Prostate gland (tissue), 2 donors: Measurements from ENCODE around the gene CARS2. TPM values are rescaled to one million over a fixed set of nuclear protein-coding genes. Genes with fewer than 3 reads are reported as not detected.
A peak's percentile ranks its signal among the peaks of the same experiment; 100 is the strongest.

Source experiments
- DNase-seq: peaks from one replicate; pipeline ENCODE4 v3.0.0-alpha.2; 2019; ENCODE audit warnings: low spot score
- H3K27ac ChIP-seq, 2 donors: fragments of 200-600 bp; sonication (generic); 2 replicates each; pipeline ENCODE4 v1.5.1; 2017 to 2019
- H3K27me3 ChIP-seq: fragments of 200-600 bp; sonication (generic); replicated peaks from 2 replicates; pipeline ENCODE4 v1.5.1; 2019; ENCODE audit not compliant: insufficient read depth
- H3K36me3 ChIP-seq, 2 donors: fragments of 200-600 bp; sonication (generic); 1 replicate in 1 of 2; 2 replicates in 1 of 2; pipeline versions ENCODE4 v1.5.1 to v1.8.1; 2017 to 2019
- H3K4me1 ChIP-seq: fragments of 200-600 bp; sonication (generic); replicated peaks from 2 replicates; pipeline ENCODE4 v1.5.1; 2019
- H3K4me3 ChIP-seq, 2 donors: fragments of 200-600 bp; sonication (generic); 2 replicates each; pipeline ENCODE4 v1.5.1; 2017 to 2019
- H3K9me3 ChIP-seq: fragments of 200-600 bp; sonication (generic); 2 replicates; pipeline ENCODE4 v1.5.1; 2017
- POLR2A ChIP-seq: fragments of 450-650 bp; IDR thresholded peaks from one replicate; pipeline ENCODE4 v1.6.1; 2016; ENCODE audit warnings: antibody characterized with exemption, mild to moderate bottlenecking
- POLR2AphosphoS5 ChIP-seq: sonication (generic); formaldehyde crosslinking; IDR thresholded peaks from one replicate; pipeline ENCODE4 v1.6.1; 2017; ENCODE audit warnings: antibody characterized with exemption
- WGBS: methylation state at CpG from one replicate; pipeline ENCODE4 v1.1.5; 2018; 5-methylcytosine and 5-hydroxymethylcytosine counted together
- intact Hi-C: fragments of 100-400 bp; cut with DNase I; formaldehyde crosslinking; loops from one replicate; pipeline ENCODE4 v1.14.2; 2022
- total RNA-seq, 2 donors: library from RNA; depleted of rRNA; stranded (reverse); fragments of >200 nt; gene quantifications; one replicate each; pipeline ENCODE4 v1.1.0, GENCODE V29; 2016
- TF ChIP-seq, protein P1 (sequence below), 4 experiments: fragments of 200-600 bp in 2 of 4; fragments of 450-650 bp in 2 of 4; sonication (generic) in 2 of 4; IDR thresholded peaks; 1 replicate in 3 of 4; 2 replicates in 1 of 4; pipeline ENCODE4 v1.5.1; 2016 to 2019; ENCODE audit warnings: antibody characterized with exemption in 4 of 4, mild to moderate bottlenecking in 2 of 4, moderate library complexity in 2 of 4

The CARS2 gene
- total RNA-seq, 2 donors from 2014 or later: 40.5 to 85.5 TPM

DNA sequence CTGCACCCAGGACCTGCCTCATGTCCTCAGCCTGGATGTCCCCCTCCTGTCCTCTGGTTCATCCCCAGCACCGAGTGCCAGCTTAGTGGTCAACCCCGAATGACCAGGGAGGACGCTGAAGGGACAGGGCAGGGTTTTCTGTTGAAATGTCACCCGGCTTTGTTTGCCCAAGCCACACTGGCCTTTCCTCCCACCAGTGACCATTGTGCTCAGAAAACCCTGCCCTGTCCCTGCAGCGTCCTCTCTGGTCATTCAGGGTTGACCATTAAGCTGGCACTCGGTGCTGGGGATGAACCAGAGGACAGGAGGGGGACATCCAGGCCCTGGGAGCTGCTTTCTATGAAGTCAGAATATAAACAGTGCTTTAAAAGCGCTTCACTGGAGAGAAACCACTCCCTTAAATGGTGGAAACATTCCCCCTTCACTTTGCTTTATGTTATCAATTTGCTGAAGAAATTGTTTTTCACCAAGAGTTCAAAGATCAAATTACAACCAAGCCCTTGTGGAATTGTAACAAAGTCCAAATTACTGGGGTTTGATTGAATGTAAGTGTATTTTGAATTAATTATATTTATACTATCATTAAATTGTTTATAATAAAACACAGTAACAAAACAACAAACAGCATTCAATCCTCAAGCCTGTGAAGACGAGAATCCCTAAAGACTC, 21.4 kb downstream of the CARS2 start:
- DNase-seq: no peak
- 80% methylated on average over 8 of the region's 8 CpGs for WGBS
- Histone ChIP-seq H3K4me1 (no peaks in the 10 kb centered on the region), H3K9me3 (no peaks in the 10 kb centered on the region), H3K27ac (peak overlapping the region in 1 of 2 donors; percentile 46), H3K4me3 (no peak overlapping the region), H3K27me3 (no peaks in the 10 kb centered on the region), H3K36me3 (no peaks in the 10 kb centered on the region)
- intact Hi-C loops: no loop called here
- TF ChIP-seq, protein P1, sequence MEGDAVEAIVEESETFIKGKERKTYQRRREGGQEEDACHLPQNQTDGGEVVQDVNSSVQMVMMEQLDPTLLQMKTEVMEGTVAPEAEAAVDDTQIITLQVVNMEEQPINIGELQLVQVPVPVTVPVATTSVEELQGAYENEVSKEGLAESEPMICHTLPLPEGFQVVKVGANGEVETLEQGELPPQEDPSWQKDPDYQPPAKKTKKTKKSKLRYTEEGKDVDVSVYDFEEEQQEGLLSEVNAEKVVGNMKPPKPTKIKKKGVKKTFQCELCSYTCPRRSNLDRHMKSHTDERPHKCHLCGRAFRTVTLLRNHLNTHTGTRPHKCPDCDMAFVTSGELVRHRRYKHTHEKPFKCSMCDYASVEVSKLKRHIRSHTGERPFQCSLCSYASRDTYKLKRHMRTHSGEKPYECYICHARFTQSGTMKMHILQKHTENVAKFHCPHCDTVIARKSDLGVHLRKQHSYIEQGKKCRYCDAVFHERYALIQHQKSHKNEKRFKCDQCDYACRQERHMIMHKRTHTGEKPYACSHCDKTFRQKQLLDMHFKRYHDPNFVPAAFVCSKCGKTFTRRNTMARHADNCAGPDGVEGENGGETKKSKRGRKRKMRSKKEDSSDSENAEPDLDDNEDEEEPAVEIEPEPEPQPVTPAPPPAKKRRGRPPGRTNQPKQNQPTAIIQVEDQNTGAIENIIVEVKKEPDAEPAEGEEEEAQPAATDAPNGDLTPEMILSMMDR (IDR thresholded peaks at IDR 0.05): no peak
- TF ChIP-seq POLR2AphosphoS5 (no peak), POLR2A (no peak)

DNA sequence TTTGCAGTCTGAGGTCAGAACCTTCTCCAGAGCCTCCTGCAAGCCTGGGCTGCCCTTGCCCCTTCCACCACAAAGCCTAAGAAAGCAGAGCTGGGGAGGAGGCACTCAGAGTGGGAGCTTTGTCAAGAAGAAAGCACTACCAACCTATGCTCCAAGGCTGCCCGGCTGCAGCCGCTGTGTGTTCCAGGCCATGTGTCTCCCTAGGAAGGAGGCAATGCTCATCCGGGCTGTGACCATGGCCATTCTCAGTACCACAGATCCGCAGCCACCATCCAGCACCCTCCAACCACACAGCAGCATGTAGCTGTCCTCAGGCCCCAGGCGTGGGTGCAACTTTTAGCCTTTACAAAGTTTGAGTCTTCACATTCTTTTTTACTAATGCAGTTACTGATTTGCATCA, 22.0 kb downstream of the CARS2 start:
- H3K4me3 ChIP-seq: no peak overlapping the region
- peak overlapping the region; percentile 30 to 46 for H3K27ac ChIP-seq
- intact Hi-C loops: no loop called here
- no peak for DNase-seq
- H3K9me3 ChIP-seq: no peaks in the 10 kb centered on the region
- H3K27me3 ChIP-seq: no peaks in the 10 kb centered on the region
- no peaks in the 10 kb centered on the region for H3K4me1 ChIP-seq
- TF ChIP-seq, protein P1 (IDR thresholded peaks at IDR 0.05): no peak
- TF ChIP-seq POLR2A (no peak), POLR2AphosphoS5 (no peak)
- peaks cover 0 to 2% of the 10 kb centered on the region in 2 donors for H3K36me3 ChIP-seq
- 95% methylated on average over 5 of the region's 5 CpGs for WGBS

DNA sequence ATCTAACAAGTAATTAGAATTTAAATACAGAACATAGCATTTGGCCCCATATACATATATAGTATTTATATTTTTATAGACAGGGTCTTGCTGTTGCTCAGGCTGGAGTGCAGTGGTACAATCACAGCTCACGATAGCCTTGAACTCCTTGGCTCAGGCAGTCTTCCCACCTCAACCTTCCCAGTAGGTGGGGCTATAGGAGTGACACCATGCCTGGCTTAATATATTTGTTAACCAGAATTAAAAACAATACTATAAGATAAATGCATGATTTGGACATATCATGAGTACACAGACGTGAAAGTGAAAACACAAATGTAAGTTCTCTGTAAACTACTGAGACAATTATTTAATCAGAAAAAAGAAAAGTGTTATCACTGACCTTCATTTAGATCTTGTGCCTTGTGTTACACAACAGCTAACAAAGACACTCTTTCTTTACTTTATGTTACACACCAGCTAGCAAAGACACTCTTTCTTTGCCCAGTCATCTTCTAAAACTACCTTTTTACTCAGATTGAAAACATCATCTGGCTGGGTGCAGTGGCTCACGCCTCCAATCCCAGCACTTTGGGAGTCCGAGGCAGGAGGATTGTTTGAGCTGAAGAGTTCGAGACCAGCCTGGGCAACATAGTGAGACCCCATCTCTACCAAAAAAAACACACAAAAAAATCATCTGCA, 22.6 kb downstream of the CARS2 start:
- intact Hi-C loops: no loop called here
- WGBS: 85% methylated on average over 5 of the region's 5 CpGs
- no peaks in the 10 kb centered on the region for H3K9me3 ChIP-seq
- peaks cover 0 to 8% of the 10 kb centered on the region in 2 donors for H3K36me3 ChIP-seq
- peak overlapping the region in 1 of 2 donors; percentile 30 for H3K27ac ChIP-seq
- no peaks in the 10 kb centered on the region for H3K27me3 ChIP-seq
- no peak for DNase-seq
- H3K4me1 ChIP-seq: no peaks in the 10 kb centered on the region
- TF ChIP-seq POLR2A: no peak
- TF ChIP-seq, protein P1 (IDR thresholded peaks at IDR 0.05): peak in 3 of 4 experiments; percentile 19 to 48 (median 23)
- no peak overlapping the region for H3K4me3 ChIP-seq

- intact Hi-C loops: no loop called here
- WGBS: 88% methylated on average over 12 of the region's 12 CpGs
Measured at GRCh38 chr13:110682746-110683145, 23.2 kb downstream of the CARS2 start.

More at GRCh38 chr13:110682746-110683145, 23.2 kb downstream of the CARS2 start:
- Histone ChIP-seq H3K9me3 (no peaks in the 10 kb centered on the region), H3K36me3 (peaks cover 0 to 9% of the 10 kb centered on the region in 2 donors), H3K4me3 (no peak overlapping the region), H3K4me1 (no peaks in the 10 kb centered on the region), H3K27ac (no peak overlapping the region), H3K27me3 (no peaks in the 10 kb centered on the region)
- DNase-seq: no peak
- TF ChIP-seq POLR2AphosphoS5: no peak
- no peak for TF ChIP-seq POLR2A
- TF ChIP-seq, protein P1 (IDR thresholded peaks at IDR 0.05): no peak
